ENCODE results near the gene CARM1.

GRCh38 chr19:10923260-10924112, 52.1 kb downstream of the CARM1 start:
- TF ChIP-seq CTCF (IDR thresholded peaks at IDR 0.05): no peak
- no peak for TF ChIP-seq POLR2A (IDR thresholded peaks at IDR 0.05)
